ENCODE results near the gene SCAMP3. TPM values are rescaled to one million over a fixed set of nuclear protein-coding genes. Genes with fewer than 3 reads are reported as not detected.

SCAMP3 gene
- total and polyA plus RNA-seq, 2 donors (not counting 3 experiments of a cell fraction or from before 2014, with no cell fraction given): 80.1 to 306 TPM

DNA sequence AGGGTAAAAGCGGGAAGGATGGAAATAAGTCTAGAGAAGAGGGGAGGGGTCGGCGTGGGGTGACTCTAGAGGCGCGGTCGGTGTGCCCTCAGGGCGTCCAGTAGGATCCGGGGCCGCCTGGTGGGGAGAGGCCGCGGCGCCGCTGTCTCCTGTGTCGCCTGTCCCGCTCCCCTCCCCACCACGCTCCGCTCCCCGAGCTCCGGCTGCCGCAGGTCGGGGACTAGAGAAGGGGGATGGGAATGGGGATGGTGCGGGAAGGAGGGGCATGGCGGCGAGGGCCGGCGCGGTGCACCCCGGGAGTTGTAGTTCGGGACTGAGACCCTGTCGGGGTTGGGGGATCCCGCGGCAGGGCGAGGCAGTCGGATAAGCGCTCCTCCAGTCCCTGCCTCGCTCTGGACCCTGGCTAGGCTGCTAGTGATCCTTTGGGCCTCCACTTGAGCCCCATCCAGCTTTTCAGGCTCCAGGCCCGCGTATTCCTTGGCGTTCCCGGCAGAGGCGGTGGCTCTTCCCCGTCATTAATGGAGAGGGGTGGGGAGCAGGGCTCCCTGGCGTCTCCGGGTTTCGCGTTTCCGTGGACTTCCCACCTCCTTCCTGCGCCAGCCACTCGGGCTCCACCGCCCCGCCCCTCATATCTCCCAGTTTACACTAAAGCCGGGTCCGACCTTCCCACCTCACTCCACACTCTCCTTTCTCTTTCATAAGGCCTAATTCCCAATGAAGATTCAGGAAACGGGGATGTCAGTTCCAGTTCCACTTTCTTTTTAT lies 6.7 kb downstream of the SCAMP3 start, which contains the start of gene ENTREP3:
ENTREP3 (minus strand) TSS at position 241 of the 765 bp plus-strand sequence. CDS start 606 bp downstream, outside the sequence.
- H3K27me3 ChIP-seq (ENCODE audit: control insufficient read depth in 2 of 2, insufficient read depth in 2 of 2, low read length in 2 of 2): no peaks in the 10 kb centered on the region
- peak within 1 kb of the TSS; percentile 76 for H3K4me2 ChIP-seq (ENCODE audit: insufficient read depth, low read length)
- peak within 1 kb of the TSS; percentile 66 for H3K27ac ChIP-seq (ENCODE audit: insufficient read depth, low read depth, low read length)
- H3K9me3 ChIP-seq (replicated peaks; ENCODE audit: control insufficient read depth, insufficient read depth, low read length): no peaks in the 10 kb centered on the region
- TF ChIP-seq POLR2A (IDR thresholded peaks at IDR 0.05; ENCODE audit: low read depth, low read length): peak; percentile 86
- TF ChIP-seq MAX (IDR thresholded peaks at IDR 0.05; ENCODE audit: insufficient read depth, insufficient read length): no peak
- TF ChIP-seq GATA2 (IDR thresholded peaks at IDR 0.05; ENCODE audit: insufficient read depth, insufficient read length, low read depth, low read length): no peak
- TF ChIP-seq MYC (IDR thresholded peaks at IDR 0.05; ENCODE audit: low read depth, low read length): peak; percentile 42
- TF ChIP-seq EZH2 (IDR thresholded peaks at IDR 0.05; ENCODE audit: borderline replicate concordance, low read depth, low read length, severe bottlenecking): no peak
- peak; percentile 89 for TF ChIP-seq POLR2AphosphoS5 (IDR thresholded peaks at IDR 0.05; ENCODE audit: insufficient read depth, low read depth, low read length)
- TF ChIP-seq FOS (IDR thresholded peaks at IDR 0.05; ENCODE audit: borderline replicate concordance, insufficient read depth, low read length): no peak
- TF ChIP-seq JUN (IDR thresholded peaks at IDR 0.05; ENCODE audit: borderline replicate concordance, insufficient read depth, insufficient read length, low read depth): no peak
- TF ChIP-seq, protein P1, sequence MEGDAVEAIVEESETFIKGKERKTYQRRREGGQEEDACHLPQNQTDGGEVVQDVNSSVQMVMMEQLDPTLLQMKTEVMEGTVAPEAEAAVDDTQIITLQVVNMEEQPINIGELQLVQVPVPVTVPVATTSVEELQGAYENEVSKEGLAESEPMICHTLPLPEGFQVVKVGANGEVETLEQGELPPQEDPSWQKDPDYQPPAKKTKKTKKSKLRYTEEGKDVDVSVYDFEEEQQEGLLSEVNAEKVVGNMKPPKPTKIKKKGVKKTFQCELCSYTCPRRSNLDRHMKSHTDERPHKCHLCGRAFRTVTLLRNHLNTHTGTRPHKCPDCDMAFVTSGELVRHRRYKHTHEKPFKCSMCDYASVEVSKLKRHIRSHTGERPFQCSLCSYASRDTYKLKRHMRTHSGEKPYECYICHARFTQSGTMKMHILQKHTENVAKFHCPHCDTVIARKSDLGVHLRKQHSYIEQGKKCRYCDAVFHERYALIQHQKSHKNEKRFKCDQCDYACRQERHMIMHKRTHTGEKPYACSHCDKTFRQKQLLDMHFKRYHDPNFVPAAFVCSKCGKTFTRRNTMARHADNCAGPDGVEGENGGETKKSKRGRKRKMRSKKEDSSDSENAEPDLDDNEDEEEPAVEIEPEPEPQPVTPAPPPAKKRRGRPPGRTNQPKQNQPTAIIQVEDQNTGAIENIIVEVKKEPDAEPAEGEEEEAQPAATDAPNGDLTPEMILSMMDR (IDR thresholded peaks at IDR 0.05; ENCODE audit: extremely low read depth in 1 of 2, insufficient read depth in 1 of 2, low read depth in 1 of 2, low read length in 2 of 2): no peak
- H3K9me1 ChIP-seq (replicated peaks; ENCODE audit: control insufficient read depth, extremely low read depth, insufficient read depth, low read length): no peaks in the 10 kb centered on the region
- DNase-seq (ENCODE audit: low read depth, low spot score): peak; percentile 90
- peak; percentile 96 for FAIRE-seq
- ChIA-PET POLR2A (interaction anchor here (0.5 to 0.6 kb wide), 2 partner anchors 9 to 68 kb away, joined by 4 read pairs; no protein-coding TSS in a partner anchor), CTCF (interaction anchor here (1.1 kb wide), 1 partner anchor 11 kb away, joined by 5 read pairs; no protein-coding TSS in a partner anchor)
- dilution Hi-C loops (cut with MboI; ENCODE audit: extremely low pct_ligation_motif_present, low sequenced_read_pairs) (no loop called here), intact Hi-C loops (cut with micrococcal nuclease) (loop anchor here (2.0 to 10.0 kb wide), 2 partner anchors 17 to 309 kb away; partner anchors contain the start of genes ASH1L and CLK2)
- no peaks in the 10 kb centered on the region for H4K20me1 ChIP-seq (replicated peaks; ENCODE audit: control insufficient read depth, extremely low read depth, insufficient read depth, low read length)
- peak within 1 kb of the TSS; percentile 29 to 77 (median 57) for H3K4me3 ChIP-seq (replicated peaks in 1 of 3; ENCODE audit: insufficient read depth in 1 of 3, low read depth in 1 of 3, low read length in 3 of 3)
- H3K4me1 ChIP-seq (ENCODE audit: control insufficient read depth, extremely low read depth, insufficient read depth, low read length): peaks cover 27% of the 10 kb centered on the region
- peaks cover 3 to 11% of the 10 kb centered on the region in 2 experiments for H3K36me3 ChIP-seq (ENCODE audit: control insufficient read depth in 2 of 2, extremely low read depth in 1 of 2, insufficient read depth in 2 of 2, low read length in 2 of 2)
- H3K79me2 ChIP-seq (ENCODE audit: control insufficient read depth, insufficient read depth, low read length): peaks cover 12% of the 10 kb centered on the region
- H3K9ac ChIP-seq (replicated peaks; ENCODE audit: extremely low read depth, insufficient read depth, low read length): peak within 1 kb of the TSS; percentile 77
- BruUV-seq (replicated peaks): TSS peak; percentile 30
- peak within 1 kb of the TSS; percentile 80 for H2AFZ ChIP-seq (ENCODE audit: low read depth, low read length)

Data from endothelial cell of umbilical vein (primary cell).